C1 segment of cervical spinal cord (tissue), 14 donors: ENCODE measurements around the gene CARTPT.

ENCODE experiments used
- DNase-seq, 14 donors: peaks; one replicate each; lab custom pipeline; 2025; lab: John Stamatoyannopoulos, UW

The CARTPT gene

DNA sequence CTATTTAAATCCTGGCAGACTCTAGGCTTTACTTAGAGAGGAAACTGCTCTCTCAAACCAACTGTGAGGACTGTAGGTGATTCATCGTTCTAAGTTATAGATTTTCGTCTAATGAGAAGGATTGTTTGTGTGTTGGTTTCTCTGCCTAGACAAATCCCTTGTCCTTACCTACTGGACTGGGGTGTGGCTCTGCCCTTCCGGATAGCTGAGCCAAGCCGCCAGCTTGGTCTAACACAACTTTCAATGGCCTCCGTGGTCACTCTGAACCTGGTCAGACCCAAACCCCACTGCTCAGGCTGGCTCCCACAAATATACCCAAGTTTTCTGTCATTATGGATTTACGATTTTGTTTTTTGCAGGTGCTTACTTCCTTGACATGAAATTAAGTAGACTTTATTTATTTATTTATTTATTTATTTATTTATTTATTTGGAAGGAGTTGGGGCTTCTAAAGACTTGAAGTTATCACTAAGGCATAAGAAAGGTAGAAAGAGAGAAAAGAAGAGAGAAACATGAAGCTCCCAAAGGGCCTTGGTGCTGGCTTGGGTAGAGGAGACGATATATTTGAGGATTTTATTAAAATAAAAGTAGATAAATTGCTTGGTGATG is 19.0 kb downstream of the CARTPT start:
- DNase-seq, result no peak

DNA sequence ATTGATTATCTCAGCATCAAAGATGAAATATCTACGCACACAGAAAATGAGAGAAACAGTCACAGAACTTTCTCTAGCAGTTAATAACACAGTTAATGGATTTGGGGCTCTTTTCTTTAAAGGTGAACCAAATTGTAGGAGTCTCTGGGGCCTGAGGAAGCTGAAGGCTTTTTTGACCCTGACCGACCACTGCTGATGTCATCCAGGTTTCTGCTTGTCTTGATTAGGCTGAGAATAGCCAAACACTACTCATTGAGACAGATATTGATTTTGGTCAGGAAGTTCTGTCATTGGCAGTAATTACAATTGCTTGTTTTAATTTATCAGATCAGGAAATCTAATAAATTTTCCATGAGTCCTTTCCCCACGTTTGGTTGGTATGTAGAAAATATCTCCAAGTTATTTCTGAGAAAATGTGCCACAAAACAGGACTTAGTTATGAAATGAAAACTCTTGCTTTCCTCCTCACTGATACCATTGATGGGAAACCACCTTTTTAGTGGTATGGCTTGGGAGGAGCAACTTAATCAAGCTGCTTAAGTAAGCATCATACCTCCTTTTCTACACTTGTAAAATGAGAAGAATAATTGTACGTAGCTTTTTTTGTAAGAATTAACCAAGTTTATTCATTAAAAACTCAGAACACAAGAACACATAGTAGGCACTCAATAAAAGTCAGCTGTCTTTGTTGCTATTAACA is 19.7 kb downstream of the CARTPT start:
- no peak for DNase-seq

DNA sequence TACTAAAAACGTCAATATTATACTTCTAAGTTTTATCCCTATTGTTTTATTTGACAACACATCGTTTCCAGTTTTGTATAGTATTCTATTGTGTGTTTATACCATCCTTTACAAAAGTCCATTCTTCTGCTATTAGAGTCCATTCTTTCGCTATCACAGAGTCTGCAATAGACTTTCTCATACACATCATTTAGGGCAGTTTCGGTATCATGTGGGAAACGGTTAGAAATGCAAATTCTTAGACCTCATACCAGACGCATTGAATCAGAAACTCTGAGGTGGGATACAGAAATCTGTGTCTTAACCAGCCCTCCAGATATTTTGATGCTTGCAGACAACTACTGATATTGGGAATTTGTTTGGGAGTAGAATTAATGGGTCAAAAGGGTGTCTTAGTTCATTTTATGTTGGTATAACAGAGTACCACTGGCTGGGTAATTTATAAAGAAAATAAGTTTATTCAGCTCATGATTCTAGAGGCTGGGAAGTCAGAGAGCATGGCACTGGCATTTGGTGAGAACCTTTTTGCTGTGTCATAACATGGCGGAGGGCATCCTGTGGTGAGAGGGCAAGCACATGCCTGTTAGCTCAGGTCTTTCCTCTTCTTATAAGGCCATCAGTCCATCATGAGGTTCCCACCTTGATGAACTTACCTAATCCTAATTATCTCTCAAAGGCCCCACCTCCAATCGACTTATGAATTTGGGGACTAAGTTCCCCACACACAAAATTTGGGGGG is 21.1 kb downstream of the CARTPT start:
- DNase-seq, result no peak

DNA sequence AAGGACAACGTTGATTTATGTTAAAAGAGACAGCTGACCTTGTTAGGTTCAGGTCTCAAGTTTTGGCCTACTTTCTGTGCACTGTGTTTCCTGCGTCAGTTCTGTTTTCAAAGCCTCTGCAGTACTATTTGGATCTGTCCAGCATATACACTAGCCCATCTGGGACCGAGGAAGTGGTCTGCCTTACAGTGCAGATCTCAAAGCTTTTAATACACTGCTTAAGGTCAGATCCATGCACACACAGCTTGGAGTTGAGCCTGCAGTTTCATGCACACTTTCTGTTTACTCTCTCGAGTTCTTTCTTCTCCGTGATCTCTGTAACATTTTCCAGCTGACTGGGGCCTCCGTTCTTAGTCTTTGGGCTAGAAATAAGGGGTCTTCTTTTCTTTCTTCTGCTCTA is 24.1 kb downstream of the CARTPT start:
- DNase-seq, result no peak

- DNase-seq, result no peak
These were observed 25.1 kb downstream of the CARTPT start for GRCh38 chr5:71744009-71744790.

GRCh38 chr5:71747182-71747581 is 28.1 kb downstream of the CARTPT start:
- no peak for DNase-seq

- DNase-seq, result no peak
These were observed 29.3 kb downstream of the CARTPT start for GRCh38 chr5:71748360-71748759.

DNA sequence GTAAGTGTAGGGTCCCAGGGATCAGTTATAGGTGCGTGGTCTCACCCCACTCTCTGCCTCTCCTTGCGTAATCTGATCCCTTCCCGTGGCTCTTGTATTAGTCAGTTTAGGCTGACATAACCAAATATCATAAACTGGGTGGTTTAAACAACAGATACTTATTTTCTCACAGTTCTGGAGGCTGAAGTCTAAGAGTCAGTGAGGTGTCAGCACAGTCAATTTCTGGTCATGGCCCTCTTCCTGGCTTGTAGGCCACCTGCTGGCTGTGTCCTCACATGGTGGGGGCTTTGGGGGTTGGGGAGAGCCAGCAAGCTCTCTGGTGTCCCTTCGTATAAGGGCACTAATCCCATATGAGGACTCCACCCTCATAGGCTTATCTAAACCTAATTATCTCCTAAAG is 32.3 kb downstream of the CARTPT start:
- DNase-seq, result no peak

GRCh38 chr5:71752441-71753190 is 33.5 kb downstream of the CARTPT start:
- no peak for DNase-seq

- DNase-seq, result peak in 9 of 14 donors; percentile 9 to 35 (median 17)
These were observed 38.8 kb downstream of the CARTPT start for GRCh38 chr5:71757590-71758543.

GRCh38 chr5:71762826-71763225 is 43.8 kb downstream of the CARTPT start:
- no peak for DNase-seq

- no peak for DNase-seq
These were observed 48.6 kb downstream of the CARTPT start for GRCh38 chr5:71767661-71768060.

- DNase-seq, result no peak
These were observed 50.2 kb downstream of the CARTPT start for GRCh38 chr5:71769287-71769686.

GRCh38 chr5:71770381-71770780 is 51.3 kb downstream of the CARTPT start:
- DNase-seq, result no peak
